Transverse colon (tissue), 4 donors: ENCODE measurements around the gene P2RX7. TPM values are rescaled to one million over a fixed set of nuclear protein-coding genes. Genes with fewer than 3 reads are reported as not detected.

ENCODE experiments used
- DNase-seq: peaks from one replicate; pipeline ENCODE4 v3.0.0-alpha.2; 2019
- H3K27ac ChIP-seq, 4 donors: fragments of 200-600 bp; sonication (generic); 2 replicates each; pipeline ENCODE4 v1.5.1; 2016 to 2018; ENCODE audit warnings: inconsistent platforms in 4 of 4
- H3K27me3 ChIP-seq: fragments of 200-600 bp; sonication (generic); 2 replicates; pipeline ENCODE4 v1.5.1; 2017; ENCODE audit warnings: inconsistent platforms
- H3K36me3 ChIP-seq, 4 donors: fragments of 200-600 bp; sonication (generic); 2 replicates each; pipeline ENCODE4 v1.5.1; 2017 to 2019; ENCODE audit warnings: inconsistent platforms in 4 of 4
- H3K4me1 ChIP-seq, 4 donors: fragments of 200-600 bp; sonication (generic); 2 replicates each; pipeline ENCODE4 v1.5.1; 2017 to 2020; ENCODE audit warnings: inconsistent platforms in 4 of 4
- H3K4me3 ChIP-seq, 4 donors: fragments of 200-600 bp; sonication (generic); 1 replicate in 1 of 4; 2 replicates in 3 of 4; pipeline versions ENCODE4 v1.5.1 to v1.6.1; 2017 to 2019; ENCODE audit warnings: inconsistent platforms in 4 of 4
- H3K9me3 ChIP-seq, 2 donors: fragments of 200-600 bp; sonication (generic); 2 replicates each; pipeline ENCODE4 v1.5.1; 2017 to 2019; ENCODE audit warnings: inconsistent platforms in 2 of 2
- CTCF ChIP-seq, 5 experiments: fragments of 200-600 bp in 3 of 5; fragments of 450-650 bp in 2 of 5; sonication (generic) in 3 of 5; IDR thresholded peaks; 1 replicate in 2 of 5; 2 replicates in 3 of 5; pipeline ENCODE4 v1.5.1; 2016 to 2017; ENCODE audit warnings: antibody characterized with exemption in 5 of 5, inconsistent platforms in 3 of 5, mild to moderate bottlenecking in 2 of 5, moderate library complexity in 1 of 5
- EP300 ChIP-seq: sonication (generic); formaldehyde crosslinking; IDR thresholded peaks from one replicate; pipeline ENCODE4 v1.6.1; 2017; ENCODE audit warnings: antibody characterized with exemption, low read depth
- POLR2A ChIP-seq: fragments of 450-650 bp; IDR thresholded peaks from one replicate; pipeline ENCODE4 v1.6.1; 2016; ENCODE audit warnings: antibody characterized with exemption, mild to moderate bottlenecking, moderate library complexity
- POLR2AphosphoS5 ChIP-seq, 3 donors: sonication (generic); formaldehyde crosslinking; IDR thresholded peaks; one replicate each; pipeline ENCODE4 v1.6.1; 2016; ENCODE audit warnings: antibody characterized with exemption in 3 of 3
- WGBS, 2 donors: methylation state at CpG; one replicate each; pipeline ENCODE4 v1.1.5; 2018; ENCODE audit warnings: low coverage in 1 of 2; 5-methylcytosine and 5-hydroxymethylcytosine counted together
- in situ Hi-C, 4 donors: fragments of 200-750 bp; cut with MboI; loops; one replicate each; pipeline versions ENCODE4 v1.15.0 to v1.15.1; 2017; ENCODE audit warnings: low sequenced_read_pairs in 3 of 4, low pct_ligation_motif_present in 1 of 4, low pct_unique_long_range_greater_than_20kb in 1 of 4
- intact Hi-C: fragments of 100-400 bp; cut with DNase I; formaldehyde crosslinking; loops from one replicate; pipeline ENCODE4 v1.15.1; 2023; ENCODE audit warnings: low total_unique reads
- total RNA-seq, 4 donors: library from RNA; depleted of rRNA; stranded (reverse); fragments of >200 nt; gene quantifications; one replicate each; pipeline ENCODE4 v1.1.0, GENCODE V29; 2016

P2RX7 gene
- total RNA-seq, 4 donors from 2014 or later: 0.96 to 7.1 (median 5.1) TPM

- Histone ChIP-seq H3K27me3 (peaks cover 7% of the 10 kb centered on the region), H3K9me3 (no peaks in the 10 kb centered on the region), H3K36me3 (no peaks in the 10 kb centered on the region), H3K27ac (no peak overlapping the region), H3K4me1 (no peaks in the 10 kb centered on the region), H3K4me3 (no peak overlapping the region)
- no peak for TF ChIP-seq CTCF (IDR thresholded peaks at IDR 0.05)
- no peak for TF ChIP-seq POLR2A
- TF ChIP-seq EP300: no peak
- no peak for TF ChIP-seq POLR2AphosphoS5 (IDR thresholded peaks at IDR 0.05)
- no peak for DNase-seq
- intact Hi-C loops: no loop called here
- in situ Hi-C loops: no loop called here
- 91 to 100% methylated on average over 3 to 10 of the region's 10 CpGs for WGBS, 2 donors
These were observed 42.8 kb upstream of the P2RX7 start for GRCh38 chr12:121089813-121090430.

- peaks cover 16% of the 10 kb centered on the region for H3K27me3 ChIP-seq
- peaks cover 3 to 7% (median 5%) of the 10 kb centered on the region in 4 donors for H3K4me1 ChIP-seq
- DNase-seq: no peak
- no peaks in the 10 kb centered on the region for H3K36me3 ChIP-seq
- TF ChIP-seq POLR2A: no peak
- TF ChIP-seq CTCF (IDR thresholded peaks at IDR 0.05): no peak
- TF ChIP-seq EP300: no peak
- no peak for TF ChIP-seq POLR2AphosphoS5 (IDR thresholded peaks at IDR 0.05)
- in situ Hi-C loops (no loop called here), intact Hi-C loops (no loop called here)
- H3K4me3 ChIP-seq: no peak overlapping the region
- 76 to 83% methylated on average over 7 to 11 of the region's 11 CpGs for WGBS, 2 donors
- no peaks in the 10 kb centered on the region for H3K9me3 ChIP-seq
- no peak overlapping the region for H3K27ac ChIP-seq
These were observed 41.8 kb upstream of the P2RX7 start for GRCh38 chr12:121090586-121091514.

DNA sequence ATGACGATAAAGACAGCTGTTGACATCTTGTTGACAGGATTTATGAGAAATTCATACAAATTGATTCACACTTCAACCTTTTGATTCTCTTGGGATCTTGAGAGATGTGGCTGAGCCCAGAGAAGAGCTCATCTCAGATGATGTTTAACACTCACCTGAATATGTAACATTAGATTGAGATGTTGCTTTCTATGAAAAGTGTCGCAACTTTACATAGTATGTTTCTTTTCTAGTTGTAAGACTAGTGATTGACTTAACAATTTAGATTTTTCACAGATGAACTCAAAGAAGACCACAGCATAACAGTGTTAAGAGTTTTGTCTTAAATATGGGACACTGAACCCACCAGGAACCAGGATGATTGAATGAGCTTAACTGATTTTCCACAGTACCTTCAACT lies 40.6 kb upstream of the P2RX7 start:
- Histone ChIP-seq H3K27me3 (peaks cover 16% of the 10 kb centered on the region), H3K4me1 (peaks cover 4 to 12% (median 10%) of the 10 kb centered on the region in 4 donors), H3K36me3 (no peaks in the 10 kb centered on the region), H3K27ac (no peak overlapping the region), H3K9me3 (no peaks in the 10 kb centered on the region), H3K4me3 (no peak overlapping the region)
- 92 to 100% methylated on average over 1 to 2 of the region's 2 CpGs for WGBS, 2 donors
- TF ChIP-seq EP300 (no peak), CTCF (IDR thresholded peaks at IDR 0.05) (no peak), POLR2AphosphoS5 (IDR thresholded peaks at IDR 0.05) (no peak), POLR2A (no peak)
- intact Hi-C loops (no loop called here), in situ Hi-C loops (no loop called here)
- no peak for DNase-seq

- no peak overlapping the region for H3K27ac ChIP-seq
- 93% methylated on average over 8 of the region's 31 CpGs; no CpG with 5 or more reads in 1 of the 2 donors for WGBS, 2 donors
- peaks cover 16% of the 10 kb centered on the region for H3K27me3 ChIP-seq
- H3K4me1 ChIP-seq: peaks cover 4 to 12% (median 10%) of the 10 kb centered on the region in 4 donors
- in situ Hi-C loops: no loop called here
- no peaks in the 10 kb centered on the region for H3K36me3 ChIP-seq
- intact Hi-C loops: no loop called here
- DNase-seq: no peak
- TF ChIP-seq EP300 (no peak), CTCF (IDR thresholded peaks at IDR 0.05) (no peak)
- no peaks in the 10 kb centered on the region for H3K9me3 ChIP-seq
- no peak overlapping the region for H3K4me3 ChIP-seq
These were observed 39.2 kb upstream of the P2RX7 start for GRCh38 chr12:121093487-121093891.
